ENCODE data around the gene NEMP1.
"Not testable (repeated sequence)": the region's sequence is repeated elsewhere in the genome, so short reads cannot be mapped to it uniquely, and the experiment has no call there.

Gene NEMP1

GRCh38 chr12:57057067-57057751, 21.4 kb downstream of the NEMP1 start:
- no peak for DNase-seq (ENCODE audit: low spot score)

GRCh38 chr12:57055824-57056223, 22.8 kb downstream of the NEMP1 start:
- DNase-seq (ENCODE audit: low spot score): no peak

- not testable (repeated sequence) for DNase-seq (ENCODE audit: low spot score)
Observed at GRCh38 chr12:57053901-57054300, 24.7 kb downstream of the NEMP1 start.

GRCh38 chr12:57053146-57053545, 25.4 kb downstream of the NEMP1 start:
- not testable (repeated sequence) for DNase-seq (ENCODE audit: low spot score)

GRCh38 chr12:57051011-57051410, 27.6 kb downstream of the NEMP1 start:
- DNase-seq (ENCODE audit: low spot score): no peak

GRCh38 chr12:57049890-57050289, 28.7 kb downstream of the NEMP1 start, which contains the start of gene MYO1A:
Gene MYO1A (minus strand): TSS chr12:57050129. CDS start chr12:57048323, 1,806 bp downstream.
- no peak for DNase-seq (ENCODE audit: low spot score)

- no peak for DNase-seq (ENCODE audit: low spot score)
Observed at GRCh38 chr12:57049119-57049446, 29.5 kb downstream of the NEMP1 start.

GRCh38 chr12:57048423-57049118, 30.0 kb downstream of the NEMP1 start:
- no peak for DNase-seq (ENCODE audit: low spot score)

GRCh38 chr12:57047981-57048380, 30.6 kb downstream of the NEMP1 start:
- peak; percentile 17 for DNase-seq (ENCODE audit: low spot score)

GRCh38 chr12:57046947-57047890, 31.4 kb downstream of the NEMP1 start:
- DNase-seq (ENCODE audit: low spot score): no peak

- no peak for DNase-seq (ENCODE audit: low spot score)
Observed at GRCh38 chr12:57046086-57046791, 32.4 kb downstream of the NEMP1 start.

- DNase-seq (ENCODE audit: low spot score): no peak
Observed at GRCh38 chr12:57044889-57045288, 33.7 kb downstream of the NEMP1 start.

- DNase-seq (ENCODE audit: low spot score): no peak
Observed at GRCh38 chr12:57044468-57044867, 34.1 kb downstream of the NEMP1 start.

GRCh38 chr12:57042695-57043094, 35.9 kb downstream of the NEMP1 start:
- no peak for DNase-seq (ENCODE audit: low spot score)

GRCh38 chr12:57040750-57041149, 37.8 kb downstream of the NEMP1 start:
- DNase-seq (ENCODE audit: low spot score): no peak

GRCh38 chr12:57040211-57040610, 38.4 kb downstream of the NEMP1 start:
- DNase-seq (ENCODE audit: low spot score): no peak

GRCh38 chr12:57039016-57039798, 39.4 kb downstream of the NEMP1 start:
- no peak for DNase-seq (ENCODE audit: low spot score)

- DNase-seq (ENCODE audit: low spot score): no peak
Observed at GRCh38 chr12:57037264-57037663, 41.3 kb downstream of the NEMP1 start.

- peak; percentile 13 for DNase-seq (ENCODE audit: low spot score)
Observed at GRCh38 chr12:57033431-57033830, 45.2 kb downstream of the NEMP1 start.

- no peak for DNase-seq (ENCODE audit: low spot score)
Observed at GRCh38 chr12:57031789-57032188, 46.8 kb downstream of the NEMP1 start.

GRCh38 chr12:57031138-57031725, 47.4 kb downstream of the NEMP1 start:
- DNase-seq (ENCODE audit: low spot score): peak; percentile 21
